GM12865 (cell line): Measurements from ENCODE around the gene POLR3GL.

Source experiments
- DNase-seq: peaks from one replicate; pipeline ENCODE4 v3.0.0; 2010; ENCODE audit warnings: low read depth
- H3K4me3 ChIP-seq: 2 replicates; pipeline ENCODE4 v1.5.1; 2011; ENCODE audit warnings: mild to moderate bottlenecking, low read depth, low read length, control low read depth
- TF ChIP-seq, protein P1 (sequence below): IDR thresholded peaks from 2 replicates; pipeline ENCODE4 v1.5.1; 2011; ENCODE audit warnings: low read length, control low read depth, low read depth, inconsistent platforms; ENCODE audit not compliant: insufficient read depth; ENCODE audit errors: missing control alignments

Gene POLR3GL

DNA sequence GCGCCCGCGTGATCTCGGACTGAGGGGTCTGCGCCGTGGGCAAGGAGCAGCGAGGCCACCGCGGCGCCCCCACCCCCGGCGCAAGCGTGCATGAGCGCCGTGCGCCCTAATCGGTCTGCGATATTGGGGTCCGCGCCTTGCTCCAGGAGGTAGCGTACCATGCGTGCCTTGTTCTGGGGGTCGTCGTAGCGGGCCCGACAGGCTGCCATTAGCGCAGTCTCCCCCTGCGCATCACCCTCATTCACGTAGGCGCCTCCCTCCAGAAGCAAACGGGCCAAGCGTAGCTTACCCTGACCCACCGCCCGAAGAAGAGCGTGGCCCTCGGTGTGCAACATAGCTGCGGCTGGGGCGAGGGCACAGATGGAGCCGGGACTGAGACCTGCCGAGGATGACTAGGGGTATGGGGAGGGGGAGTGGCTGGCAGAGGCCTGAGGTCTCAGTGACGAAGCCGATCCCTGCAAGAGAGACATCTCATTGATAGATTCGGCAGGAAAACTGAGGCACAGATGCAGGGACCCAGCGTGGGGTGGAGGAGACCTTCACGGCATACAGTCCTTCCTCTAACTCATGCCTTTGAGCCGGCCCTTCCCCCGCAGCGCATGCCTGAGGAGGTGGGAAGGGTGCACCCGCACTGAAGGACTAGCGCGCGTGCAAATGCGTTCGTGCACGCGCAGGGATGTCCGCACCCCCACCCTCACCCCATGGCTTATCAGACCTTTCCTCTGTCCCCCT lies 2.9 kb upstream of the POLR3GL start:
- DNase-seq = peak; percentile 25
- H3K4me3 ChIP-seq = peak overlapping the region; percentile 52
- TF ChIP-seq, protein P1, sequence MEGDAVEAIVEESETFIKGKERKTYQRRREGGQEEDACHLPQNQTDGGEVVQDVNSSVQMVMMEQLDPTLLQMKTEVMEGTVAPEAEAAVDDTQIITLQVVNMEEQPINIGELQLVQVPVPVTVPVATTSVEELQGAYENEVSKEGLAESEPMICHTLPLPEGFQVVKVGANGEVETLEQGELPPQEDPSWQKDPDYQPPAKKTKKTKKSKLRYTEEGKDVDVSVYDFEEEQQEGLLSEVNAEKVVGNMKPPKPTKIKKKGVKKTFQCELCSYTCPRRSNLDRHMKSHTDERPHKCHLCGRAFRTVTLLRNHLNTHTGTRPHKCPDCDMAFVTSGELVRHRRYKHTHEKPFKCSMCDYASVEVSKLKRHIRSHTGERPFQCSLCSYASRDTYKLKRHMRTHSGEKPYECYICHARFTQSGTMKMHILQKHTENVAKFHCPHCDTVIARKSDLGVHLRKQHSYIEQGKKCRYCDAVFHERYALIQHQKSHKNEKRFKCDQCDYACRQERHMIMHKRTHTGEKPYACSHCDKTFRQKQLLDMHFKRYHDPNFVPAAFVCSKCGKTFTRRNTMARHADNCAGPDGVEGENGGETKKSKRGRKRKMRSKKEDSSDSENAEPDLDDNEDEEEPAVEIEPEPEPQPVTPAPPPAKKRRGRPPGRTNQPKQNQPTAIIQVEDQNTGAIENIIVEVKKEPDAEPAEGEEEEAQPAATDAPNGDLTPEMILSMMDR = no peak

DNA sequence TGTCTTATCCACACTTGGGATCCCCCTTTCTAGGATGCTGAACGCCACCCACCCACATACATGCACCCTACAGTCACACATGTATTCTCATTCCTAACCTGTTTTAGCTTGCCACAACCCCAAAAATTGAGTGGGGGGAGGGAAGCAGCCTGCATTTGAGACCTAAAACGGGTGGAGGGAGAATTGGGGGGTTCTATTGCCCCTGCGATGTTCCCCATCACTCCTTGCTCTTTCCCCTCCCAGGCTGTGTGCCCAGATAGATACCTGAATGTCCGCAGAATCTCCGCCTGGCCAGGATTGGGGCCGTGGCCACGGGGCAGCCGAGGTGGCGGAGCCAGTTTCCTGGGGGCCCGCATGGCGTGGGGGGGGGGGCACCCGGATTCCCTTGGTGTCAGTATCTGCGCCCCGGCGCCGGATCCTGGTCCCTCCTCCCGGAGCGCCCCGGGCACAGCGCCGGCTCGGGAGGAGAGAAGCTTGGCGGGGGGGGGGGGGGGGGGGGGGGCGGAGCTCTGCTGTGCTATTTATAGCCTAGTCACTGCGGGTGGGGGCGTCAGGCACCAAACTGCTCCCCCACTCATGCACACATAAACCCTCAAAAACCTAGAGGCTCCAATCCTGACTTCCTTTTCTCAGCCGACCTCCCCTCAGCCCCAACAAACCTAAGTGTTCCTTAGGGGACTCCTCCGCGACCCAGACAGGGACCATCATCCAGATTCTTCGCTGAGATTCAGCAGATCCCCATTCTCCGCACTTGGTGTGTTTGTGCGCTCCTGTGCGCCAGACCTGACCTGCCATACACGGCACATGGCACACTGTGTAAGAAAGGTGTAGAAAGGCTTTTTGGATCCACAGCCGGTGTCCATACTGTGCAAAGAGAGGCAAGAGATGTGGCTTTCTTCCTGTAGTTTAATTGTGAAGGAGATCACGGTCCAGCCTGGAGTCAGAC lies 2.1 kb upstream of the POLR3GL start:
- H3K4me3 ChIP-seq = peak overlapping the region; percentile 52
- TF ChIP-seq, protein P1 = no peak
- DNase-seq = no peak

DNA sequence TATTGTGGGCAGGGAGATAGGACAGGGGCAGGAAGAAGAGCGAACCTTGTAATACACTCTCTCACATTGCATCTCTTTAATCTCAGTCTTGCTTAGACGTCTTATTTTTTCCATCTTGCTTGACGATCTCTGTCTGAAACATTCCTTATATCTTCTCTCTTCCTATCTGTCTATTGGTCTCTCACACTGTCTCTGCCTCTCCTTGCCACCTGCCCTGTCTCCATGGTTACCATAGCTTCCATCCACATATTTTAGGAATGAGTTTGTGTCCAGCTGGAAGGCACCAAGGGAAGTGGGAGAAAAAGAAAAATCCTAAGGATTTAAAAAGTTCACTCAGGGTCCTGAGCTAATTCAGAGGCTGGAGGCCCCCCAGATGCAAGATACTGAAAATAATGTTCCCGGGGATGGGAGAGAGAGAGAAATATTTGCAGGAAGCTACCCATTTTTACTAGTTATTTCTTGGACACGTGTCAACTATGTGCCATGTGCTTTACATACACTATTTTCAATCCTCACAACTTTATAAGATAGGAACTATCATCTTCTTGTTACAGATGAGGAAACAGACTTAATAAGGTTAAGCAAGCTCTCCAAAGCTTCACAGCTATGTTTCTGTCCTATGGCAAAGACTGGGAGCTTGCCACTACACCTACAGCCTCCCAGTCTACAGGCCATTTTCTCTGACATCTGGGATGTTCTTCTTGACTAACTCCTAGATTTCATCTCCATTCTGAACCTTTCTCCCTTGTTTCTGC lies 1.0 kb upstream of the POLR3GL start:
- DNase-seq = no peak
- peak overlapping the region; percentile 81 for H3K4me3 ChIP-seq
- TF ChIP-seq, protein P1 = no peak

DNA sequence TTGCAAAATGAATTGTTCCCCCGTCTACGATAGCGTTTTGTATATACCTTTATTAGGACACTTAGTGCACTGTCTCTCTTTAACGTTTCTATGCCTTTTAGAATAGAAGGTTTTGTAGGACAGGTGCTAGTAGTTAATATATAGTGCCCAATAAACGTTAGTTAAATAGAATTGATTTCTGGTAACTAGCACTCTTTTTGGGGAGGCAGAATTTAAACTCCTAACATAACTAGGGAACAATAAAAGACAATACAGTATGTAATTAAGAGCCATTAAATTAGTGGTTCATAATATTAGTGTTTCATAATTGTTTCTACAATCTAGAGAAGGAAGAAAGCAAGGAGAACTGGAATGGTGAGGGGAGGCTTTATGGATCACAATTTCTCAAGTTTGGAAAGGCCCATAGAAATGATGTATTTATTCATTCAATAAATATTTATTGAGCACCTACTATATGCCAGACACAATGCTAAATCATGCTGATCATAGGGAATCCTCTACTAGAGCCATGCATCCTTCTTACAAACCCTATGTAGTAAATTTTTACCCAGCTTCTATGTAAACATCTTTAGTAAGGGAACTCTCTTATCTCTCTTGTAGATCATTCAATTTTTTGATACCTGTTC lies 742 bp downstream of the POLR3GL start:
- DNase-seq = no peak
- TF ChIP-seq, protein P1 = no peak
- H3K4me3 ChIP-seq = peak overlapping the region; percentile 81

DNA sequence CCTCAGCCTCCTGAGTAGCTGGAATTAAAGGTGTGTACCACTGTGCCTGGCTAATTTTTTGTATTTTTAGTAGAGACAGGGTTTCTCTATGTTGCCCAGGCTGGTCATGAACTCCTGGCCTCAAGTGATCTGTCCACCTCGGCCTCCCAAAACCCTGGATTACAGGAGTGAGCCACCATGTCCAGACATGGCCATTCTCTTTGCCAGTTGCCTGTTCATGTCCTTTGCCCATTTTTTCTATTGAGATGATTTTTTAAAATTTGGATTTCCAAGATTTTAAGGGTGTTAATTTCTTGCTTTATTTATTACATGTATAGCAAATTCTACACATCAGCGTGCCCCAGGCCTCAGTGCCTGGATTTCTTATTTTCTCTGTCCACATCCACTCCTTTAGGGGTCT lies 2.8 kb downstream of the POLR3GL start:
- TF ChIP-seq, protein P1 = no peak
- H3K4me3 ChIP-seq = no peak overlapping the region
- DNase-seq = no peak

DNA sequence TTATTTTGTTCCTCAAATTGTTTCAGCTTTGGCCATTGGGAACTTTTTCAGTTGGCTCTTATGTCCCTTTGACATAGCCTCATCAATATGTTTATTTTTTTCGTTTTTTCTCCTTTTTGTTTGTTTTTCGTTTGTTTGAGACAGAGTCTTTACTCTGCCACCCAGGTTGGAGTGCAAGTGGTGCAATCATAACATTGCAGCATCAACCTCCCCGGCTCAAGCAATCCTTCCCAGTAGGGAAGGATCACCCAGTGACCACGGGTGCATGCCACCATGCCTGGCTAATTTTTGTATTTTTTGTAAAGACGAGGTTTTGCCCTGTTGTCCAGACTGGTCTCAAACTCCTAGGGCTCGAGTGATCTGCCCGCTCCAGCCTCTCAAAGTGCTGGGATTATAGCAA lies 8.1 kb downstream of the POLR3GL start:
- DNase-seq = no peak
- TF ChIP-seq, protein P1 = no peak

More for the DNA sequence above, 8.1 kb downstream of the POLR3GL start:
- H3K4me3 ChIP-seq = no peak overlapping the region
